Measurements from ENCODE around the gene KIF25.
"Not testable (repeated sequence)": the region's sequence is repeated elsewhere in the genome, so short reads cannot be mapped to it uniquely, and the experiment has no call there.

KIF25 gene

DNA sequence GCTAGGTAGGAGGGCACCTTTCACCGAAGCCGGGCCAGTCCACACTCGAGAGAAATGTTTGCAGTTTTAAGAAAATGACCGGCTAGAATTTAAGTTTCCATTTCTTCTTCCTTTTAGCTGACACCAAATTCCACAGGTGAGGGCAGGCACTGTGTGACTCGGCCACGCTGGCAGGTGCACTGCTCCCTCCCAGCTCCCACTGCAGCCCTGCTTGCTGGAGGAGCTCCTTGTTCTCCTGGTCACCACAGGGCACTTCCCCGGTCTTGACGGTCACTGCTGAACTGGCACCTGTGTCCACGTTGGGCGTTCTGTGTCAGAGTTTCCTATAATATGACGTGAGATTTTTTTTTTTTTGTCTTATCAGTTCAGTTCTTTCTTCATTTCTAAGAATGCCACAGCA, 3.6 kb upstream of the KIF25 start:
- in situ Hi-C loops (cut with HindIII; ENCODE audit: low sequenced_read_pairs): no loop called here

DNA sequence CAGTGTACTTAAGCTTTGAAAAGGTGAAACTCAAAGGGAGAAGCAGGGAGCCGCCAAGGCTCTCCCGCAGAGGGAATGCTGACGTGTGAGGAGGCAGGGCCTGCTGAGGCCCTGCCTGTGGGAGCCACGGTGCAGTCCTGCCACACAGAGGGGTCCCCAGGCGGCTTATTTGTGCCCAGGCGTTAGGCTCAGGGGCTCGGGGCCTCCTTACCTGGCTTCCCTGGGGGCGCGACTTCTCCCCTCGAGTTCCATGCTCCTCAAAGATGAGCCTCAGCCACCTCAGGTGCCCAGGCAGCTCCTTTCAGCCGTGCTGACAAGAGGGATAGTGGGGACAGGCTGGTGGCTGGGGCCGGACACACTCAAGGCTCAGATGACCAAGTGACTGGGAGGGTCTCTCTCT, 2.2 kb upstream of the KIF25 start:
- in situ Hi-C loops (cut with HindIII; ENCODE audit: low sequenced_read_pairs): no loop called here

DNA sequence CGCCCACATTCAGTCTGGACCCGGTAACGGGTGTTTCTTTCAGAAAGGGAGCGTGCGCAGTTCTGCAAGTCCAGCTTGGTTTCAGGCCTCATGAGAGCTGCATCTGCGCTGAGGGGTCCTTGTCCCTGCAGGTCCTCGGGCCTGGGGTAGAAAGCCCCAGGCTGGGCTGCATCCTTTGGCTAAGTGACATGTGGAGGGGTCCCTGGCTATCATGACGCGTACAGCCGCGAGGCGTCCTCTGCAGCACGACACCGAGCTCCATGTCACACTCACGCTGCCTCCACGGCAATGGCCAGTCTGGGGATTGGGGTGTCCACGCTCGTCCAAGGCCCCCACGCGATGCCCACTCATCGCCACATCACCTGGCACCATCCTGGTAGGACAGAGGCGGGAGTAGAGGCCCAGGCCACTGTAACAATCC, 1.7 kb upstream of the KIF25 start:
- in situ Hi-C loops (cut with HindIII; ENCODE audit: low sequenced_read_pairs): no loop called here

DNA sequence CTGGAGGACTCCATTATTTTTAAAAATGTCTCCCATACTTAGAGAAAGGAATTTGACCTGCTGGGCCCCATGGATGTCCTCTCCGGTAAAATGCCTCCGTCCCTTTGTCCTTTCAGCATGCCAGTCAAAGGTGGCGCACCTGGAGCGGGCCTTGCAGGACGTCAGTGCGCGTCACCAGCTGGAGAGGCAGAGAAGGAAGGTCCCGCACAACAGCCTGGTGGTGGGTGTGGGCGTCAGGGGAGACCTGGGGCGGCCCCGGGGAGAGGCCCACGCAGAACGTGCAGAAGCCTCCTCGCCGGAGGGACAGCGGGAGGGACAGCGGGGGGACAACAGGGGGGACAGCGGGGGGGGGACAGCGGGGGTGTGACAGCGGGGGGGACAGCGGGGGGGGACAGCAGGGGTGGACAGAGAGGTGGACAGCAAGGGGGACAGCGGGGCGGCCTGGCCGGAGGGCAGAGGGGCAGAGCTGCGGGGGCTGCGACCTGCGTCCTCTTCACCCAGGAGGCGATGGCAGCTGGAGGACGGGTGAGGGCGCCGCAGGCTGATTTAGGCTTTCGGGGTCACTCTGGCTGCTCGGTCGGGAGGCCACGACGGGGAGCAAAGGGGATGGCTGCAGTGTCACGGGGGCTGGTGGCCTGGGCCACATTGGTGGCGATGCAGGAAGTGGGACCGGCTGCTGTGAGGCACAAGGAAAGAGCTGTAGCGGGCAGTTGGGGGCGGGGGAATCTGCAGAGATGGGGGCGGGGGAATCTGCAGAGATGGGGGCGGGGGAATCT, 859 bp upstream of the KIF25 start:
- in situ Hi-C loops (cut with HindIII; ENCODE audit: low sequenced_read_pairs): no loop called here

DNA sequence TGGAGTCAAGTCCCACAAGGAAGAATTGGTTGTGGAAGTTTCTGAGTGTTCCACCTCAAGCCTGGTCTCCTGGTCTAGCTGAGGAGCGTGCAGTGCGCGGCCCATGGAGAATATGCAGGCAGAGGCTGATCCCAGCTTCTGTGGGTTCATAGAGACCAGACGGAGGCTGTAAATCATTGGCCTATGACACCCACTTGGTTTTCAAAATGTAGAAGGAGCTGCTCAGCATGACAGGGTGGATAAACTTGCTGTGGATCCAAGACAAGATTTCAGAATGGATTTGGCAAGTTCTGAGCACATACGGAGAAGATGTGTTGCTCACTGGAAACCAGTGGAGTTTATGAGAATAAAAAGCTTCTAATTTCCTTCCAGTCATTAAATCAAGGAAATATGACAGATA, 744 bp downstream of the KIF25 start:
- in situ Hi-C loops (cut with HindIII; ENCODE audit: low sequenced_read_pairs): no loop called here

DNA sequence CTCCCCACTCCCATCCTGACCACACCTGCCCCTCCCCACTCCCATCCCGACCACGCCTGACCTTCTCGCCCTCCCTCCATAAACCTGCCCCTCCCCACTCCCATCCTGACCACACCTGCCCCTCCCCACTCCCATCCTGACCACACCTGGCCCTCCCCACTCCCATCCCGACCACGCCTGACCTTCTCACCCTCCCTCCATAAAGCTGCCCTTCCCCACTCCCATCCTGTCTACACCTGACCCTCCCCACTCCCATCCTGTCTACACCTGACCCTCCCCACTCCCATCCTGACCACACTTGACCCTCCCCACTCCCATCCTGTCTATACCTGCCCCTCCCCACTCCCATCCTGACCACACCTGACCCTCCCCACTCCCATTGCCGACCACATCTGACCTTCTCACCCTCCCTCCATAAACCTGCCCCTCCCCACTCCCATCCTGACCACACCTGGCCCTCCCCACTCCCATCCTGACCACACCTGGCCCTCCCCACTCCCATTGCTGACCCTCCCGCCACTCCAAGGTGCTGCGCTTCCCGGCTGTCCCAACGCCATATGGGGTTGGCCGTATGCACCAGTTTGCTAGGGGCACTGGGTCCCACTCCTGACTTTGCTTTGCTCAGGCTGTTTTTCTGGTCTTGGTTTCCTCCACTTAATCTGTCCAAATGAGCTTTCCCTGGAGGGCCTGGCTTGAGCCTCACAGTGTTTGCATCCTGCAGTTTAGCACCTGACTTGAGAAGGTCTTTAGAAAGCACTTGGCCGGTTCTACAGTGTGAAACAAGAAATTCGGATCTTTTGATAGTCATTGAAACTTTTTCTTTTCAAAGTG, 2.9 kb downstream of the KIF25 start:
- in situ Hi-C loops (cut with HindIII; ENCODE audit: low sequenced_read_pairs): no loop called here

DNA sequence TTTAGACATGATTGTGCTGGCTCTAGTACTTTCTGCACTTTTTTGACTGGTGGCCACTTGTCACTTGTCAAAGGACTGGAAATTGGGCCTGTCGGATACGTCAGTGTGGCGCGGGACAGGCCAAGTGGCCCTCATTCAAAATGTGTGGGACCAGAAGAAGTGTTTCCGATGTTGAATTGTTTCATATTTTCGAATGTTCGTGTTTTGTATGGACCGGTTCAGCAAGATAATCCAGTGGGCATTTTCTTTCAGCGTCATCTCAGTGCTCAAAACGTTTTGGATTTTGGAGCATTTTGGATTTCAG, 3.5 kb downstream of the KIF25 start:
- in situ Hi-C loops (cut with HindIII; ENCODE audit: low sequenced_read_pairs): no loop called here

DNA sequence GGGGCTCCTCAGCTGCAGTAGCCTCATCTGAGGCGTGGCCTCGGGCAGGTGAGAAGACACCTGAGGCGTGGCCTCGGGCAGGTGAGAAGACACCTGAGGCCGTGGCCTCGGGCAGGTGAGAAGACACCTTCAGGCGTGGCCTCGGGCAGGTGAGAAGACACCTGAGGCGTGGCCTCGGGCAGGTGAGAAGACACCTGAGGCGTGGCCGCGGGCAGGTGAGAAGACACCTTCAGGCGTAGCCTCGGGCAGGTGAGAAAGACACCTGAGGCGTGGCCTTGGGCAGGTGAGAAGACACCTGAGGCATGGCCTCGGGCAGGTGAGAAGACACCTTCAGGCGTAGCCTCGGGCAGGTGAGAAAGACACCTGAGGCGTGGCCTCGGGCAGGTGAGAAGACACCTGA, 4.0 kb downstream of the KIF25 start:
- in situ Hi-C loops (cut with HindIII; ENCODE audit: low sequenced_read_pairs): not testable (repeated sequence)

DNA sequence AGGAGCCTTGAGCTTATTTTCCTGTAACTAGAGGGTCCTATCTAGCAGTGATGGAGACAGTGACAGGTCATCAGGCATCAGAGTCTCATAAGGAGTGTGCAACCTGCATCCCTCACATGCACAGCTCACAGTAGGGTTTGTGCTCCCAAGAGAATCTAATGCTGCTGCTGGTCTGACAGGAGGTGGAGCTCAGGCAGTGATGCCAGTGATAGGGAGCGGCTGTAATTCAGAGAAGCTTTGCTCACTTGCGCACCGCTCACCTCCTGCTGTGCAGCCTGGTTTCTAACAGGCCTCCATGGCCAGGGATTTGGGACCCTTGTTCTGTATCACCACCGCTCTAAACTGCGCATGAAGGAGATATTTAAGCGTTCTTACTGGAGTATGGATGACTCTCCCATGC, 5.3 kb downstream of the KIF25 start:
- in situ Hi-C loops (cut with HindIII; ENCODE audit: low sequenced_read_pairs): no loop called here

DNA sequence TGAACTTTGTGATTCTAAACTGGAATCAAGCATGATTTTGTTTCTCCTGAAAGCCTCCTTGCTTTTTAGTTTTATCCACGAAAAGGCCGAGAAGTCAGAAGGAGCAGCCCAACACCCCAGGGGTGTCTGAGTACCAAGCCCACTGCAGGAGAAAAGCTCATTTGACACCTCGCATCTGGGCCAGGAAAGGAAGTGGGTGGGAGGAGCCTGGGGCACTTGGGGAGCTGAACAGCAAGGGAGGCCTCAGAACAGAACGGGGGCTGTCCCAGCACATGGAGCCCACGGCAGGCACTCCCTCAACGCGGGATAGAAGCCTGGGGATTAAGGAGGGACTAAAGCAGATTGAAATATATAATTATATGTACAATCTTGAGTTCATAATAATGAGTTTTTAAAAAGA, 6.6 kb downstream of the KIF25 start:
- in situ Hi-C loops (cut with HindIII; ENCODE audit: low sequenced_read_pairs): no loop called here

DNA sequence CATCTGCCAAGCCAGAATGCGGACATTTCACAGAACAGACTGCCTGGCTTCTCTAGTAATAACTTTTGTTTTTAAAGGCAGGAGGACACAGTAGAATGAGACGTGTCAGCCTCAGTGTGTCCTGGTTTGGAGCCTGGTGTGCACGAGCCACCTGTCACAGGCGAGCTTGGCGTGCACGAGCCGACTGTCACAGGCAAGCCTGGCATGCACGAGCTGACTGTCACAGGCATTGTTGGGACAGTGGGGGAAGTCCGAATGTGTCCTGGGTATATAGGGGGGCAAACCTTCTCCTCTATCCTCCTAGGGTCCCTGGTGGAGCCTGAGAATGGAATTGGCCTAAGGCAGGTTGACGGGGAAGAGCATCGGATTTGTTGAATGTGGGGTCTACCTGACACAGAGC, 7.5 kb downstream of the KIF25 start:
- in situ Hi-C loops (cut with HindIII; ENCODE audit: low sequenced_read_pairs): no loop called here

DNA sequence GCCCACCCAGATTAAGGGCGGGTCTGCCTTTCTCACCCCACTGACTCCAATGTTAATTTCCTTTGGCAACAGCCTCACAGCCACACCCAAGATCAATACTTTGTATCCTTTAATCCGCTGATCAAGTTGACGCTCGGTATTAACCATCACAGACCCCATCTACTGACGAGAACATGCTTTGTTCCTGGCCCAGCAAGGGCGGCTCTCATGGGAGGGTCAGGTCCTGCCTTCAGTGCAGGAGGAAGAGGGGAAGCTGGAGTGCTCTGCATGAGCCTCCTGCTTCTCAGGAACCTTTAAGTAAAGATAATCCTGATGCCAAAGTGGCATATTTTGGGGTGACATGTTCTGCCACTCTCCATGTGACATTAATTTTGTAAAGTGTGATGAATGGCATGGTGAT, 8.3 kb downstream of the KIF25 start:
- in situ Hi-C loops (cut with HindIII; ENCODE audit: low sequenced_read_pairs): no loop called here

DNA sequence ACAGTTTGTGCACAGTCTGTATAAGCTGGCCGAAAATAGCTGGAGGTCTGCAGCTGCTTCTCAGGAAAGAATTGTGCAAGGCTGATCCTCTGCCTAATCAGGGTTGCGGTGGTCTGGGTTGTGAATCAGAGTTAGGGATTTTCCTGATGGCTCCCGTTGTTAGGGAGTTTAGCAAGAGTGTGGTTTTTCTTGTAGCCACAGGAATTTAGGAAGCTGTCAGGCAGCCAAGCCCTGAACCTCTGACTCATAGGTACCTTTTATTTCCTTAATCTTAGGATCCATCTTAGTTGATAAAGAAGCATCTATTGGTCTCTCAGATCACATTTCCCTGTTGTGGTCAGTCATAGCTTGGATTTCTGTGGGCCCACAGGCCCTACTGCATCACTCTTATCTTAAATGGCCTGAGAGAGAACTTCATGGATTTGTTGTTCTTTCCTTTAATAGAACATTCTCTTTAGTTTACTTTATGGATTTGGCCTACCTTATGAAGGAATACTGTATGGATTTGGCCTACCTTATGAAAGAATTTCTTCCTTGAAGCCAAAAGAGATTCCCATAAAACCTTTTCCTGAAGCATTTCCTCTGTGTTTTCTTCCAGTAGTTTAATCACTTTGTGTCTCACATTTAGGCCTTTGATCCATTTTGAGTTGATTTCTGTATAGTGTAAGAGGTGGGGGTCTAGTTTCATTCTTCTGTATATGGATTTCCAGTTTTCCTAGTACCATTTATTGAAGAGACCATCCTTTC, 10.3 kb downstream of the KIF25 start:
- in situ Hi-C loops (cut with HindIII; ENCODE audit: low sequenced_read_pairs): no loop called here

DNA sequence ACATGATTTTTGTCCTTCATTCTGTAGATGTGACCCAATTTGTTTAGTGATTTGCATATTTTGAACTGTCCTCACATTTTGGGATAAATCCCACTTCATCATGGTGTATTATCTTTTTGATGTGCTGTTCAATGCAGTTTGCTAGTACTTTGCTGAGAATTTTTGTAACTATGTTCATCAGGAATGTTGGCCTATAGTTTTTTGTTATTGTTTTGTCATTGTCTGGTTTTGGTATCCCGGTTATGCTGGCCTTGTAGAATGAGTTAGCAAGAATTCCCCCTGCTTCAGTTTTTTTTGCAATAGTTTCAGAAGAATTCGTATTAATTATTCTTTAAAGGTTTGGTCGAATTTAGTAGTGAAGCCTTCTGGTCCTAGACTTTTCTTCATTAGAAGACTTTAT, 11.9 kb downstream of the KIF25 start:
- in situ Hi-C loops (cut with HindIII; ENCODE audit: low sequenced_read_pairs): no loop called here

DNA sequence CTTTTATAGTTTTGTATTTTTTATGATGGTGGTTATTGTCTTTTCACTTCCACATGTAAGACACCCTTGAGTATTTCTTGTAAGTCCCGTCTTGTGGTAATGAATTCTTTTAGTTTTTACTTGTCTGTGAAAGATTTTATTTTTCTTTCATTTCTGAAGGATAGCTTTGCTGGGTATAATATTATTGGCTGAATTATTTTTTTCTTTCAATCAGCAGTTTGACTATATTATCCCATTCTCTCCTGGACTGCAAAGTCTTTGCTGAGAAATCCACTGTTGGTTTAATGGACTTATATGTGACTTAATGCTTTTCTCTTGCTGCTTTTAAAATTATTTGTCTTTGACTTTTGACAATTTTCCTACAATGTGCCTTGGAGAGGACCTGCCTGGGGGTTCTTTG, 13.8 kb downstream of the KIF25 start:
- in situ Hi-C loops (cut with HindIII; ENCODE audit: low sequenced_read_pairs): no loop called here

DNA sequence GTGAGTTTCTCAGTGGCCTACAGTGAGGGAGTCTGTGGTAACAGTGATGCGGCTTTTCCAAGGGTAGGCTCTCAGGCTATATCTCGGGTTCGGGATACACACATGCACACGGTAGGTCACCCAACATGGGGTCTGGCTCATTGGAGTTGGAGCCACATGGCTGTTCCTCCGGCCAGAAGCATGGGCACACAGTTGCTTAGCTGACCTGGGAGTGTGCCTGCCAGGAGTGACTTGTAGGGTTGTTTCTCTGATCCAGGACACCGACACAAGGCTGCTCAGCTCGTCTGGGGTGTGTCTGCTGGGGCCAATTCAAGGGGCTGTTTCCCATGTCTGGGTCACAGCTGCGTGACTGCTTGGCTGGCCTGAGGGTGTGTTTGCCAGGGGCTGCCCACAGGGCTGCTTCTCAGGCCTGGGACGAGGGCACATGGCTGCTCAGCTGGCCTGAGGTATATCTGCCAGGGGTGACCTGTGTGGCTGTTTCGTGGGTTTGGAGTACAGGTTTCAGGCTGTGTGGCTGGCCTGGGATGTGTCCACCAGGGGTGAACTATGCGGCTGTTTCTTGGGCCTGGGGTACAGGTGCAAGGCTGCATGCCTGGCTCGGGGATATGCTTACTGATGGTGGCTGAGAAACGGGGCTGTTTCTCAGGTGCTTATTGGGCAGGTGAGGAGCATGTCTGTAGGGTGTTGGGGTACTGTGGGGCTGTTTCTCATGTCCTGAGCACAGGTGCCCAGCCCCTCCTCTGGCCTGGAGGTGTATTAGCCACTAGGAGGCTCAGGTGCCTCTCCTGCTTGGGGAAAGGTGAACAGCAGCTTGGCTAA, 15.2 kb downstream of the KIF25 start:
- in situ Hi-C loops (cut with HindIII; ENCODE audit: low sequenced_read_pairs): no loop called here

DNA sequence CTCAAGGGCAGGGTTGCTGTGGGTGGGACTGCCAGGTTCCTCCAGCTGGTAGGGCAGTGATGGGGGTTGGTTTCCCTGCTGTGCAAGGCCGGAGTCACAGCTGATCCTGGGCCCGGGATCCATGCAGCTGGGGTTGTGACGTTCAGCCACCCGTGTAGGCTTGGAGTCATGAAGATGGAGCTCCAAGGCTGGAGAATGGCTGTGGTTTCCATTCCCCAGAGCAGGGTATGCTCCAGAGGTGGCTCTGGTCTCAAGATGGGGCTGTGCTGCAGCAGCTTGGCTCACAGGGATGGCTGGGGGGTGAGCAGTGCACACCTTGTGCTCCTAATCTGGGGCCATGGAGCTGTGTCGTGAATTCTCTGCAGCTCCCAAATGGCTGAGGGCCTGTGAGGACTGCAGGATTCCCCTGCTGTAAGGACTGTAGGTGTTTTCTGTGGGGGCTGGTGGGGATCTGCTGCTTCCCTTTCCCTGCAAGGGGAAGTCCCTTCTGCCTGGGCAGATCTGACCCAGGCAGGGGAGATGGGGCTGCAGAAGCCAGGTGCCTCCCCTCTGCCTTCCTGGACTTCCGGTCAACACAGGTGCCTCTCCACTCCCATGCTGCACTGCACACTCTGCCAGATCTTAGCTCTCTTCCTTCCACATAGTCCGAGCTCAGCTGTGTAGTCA, 15.9 kb downstream of the KIF25 start:
- in situ Hi-C loops (cut with HindIII; ENCODE audit: low sequenced_read_pairs): no loop called here

DNA sequence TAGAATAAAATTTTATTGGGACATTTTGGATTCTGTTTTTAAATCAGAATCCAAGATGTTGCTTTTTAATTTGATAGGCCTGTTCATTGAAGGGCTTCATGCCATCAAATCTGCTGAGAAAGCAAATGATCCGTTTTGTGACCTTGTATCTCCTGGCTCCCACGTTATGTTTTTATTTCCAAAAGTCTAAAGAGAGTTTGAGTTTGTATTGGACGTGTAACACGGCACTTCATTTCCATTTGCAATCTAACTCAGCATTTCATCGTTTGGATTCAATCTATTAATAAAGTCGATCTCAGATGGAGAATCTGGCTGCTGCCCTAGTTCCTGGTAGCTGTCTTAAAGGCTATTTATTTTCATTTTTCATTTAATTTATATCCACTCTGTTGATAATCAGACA, 17.0 kb downstream of the KIF25 start:
- in situ Hi-C loops (cut with HindIII; ENCODE audit: low sequenced_read_pairs): no loop called here

DNA sequence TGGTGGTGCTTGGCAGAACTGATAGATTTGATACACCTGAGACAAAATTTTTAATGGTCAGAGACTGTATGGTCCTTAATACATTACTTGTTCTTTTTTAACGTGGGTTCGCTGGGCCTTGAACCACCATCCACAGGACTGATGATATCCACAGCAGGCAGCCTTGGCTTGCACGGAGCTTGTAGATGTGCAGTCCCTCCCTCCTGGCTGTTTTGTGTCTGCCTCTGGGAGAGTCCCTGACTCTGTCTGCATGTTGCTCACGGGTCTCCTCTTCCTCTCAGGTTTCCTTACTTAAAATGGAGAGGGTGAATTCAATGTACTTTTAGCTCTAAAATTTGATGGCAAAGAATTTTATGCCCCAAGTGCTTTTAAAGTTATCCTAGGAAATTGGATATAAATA, 17.5 kb downstream of the KIF25 start:
- in situ Hi-C loops (cut with HindIII; ENCODE audit: low sequenced_read_pairs): no loop called here

DNA sequence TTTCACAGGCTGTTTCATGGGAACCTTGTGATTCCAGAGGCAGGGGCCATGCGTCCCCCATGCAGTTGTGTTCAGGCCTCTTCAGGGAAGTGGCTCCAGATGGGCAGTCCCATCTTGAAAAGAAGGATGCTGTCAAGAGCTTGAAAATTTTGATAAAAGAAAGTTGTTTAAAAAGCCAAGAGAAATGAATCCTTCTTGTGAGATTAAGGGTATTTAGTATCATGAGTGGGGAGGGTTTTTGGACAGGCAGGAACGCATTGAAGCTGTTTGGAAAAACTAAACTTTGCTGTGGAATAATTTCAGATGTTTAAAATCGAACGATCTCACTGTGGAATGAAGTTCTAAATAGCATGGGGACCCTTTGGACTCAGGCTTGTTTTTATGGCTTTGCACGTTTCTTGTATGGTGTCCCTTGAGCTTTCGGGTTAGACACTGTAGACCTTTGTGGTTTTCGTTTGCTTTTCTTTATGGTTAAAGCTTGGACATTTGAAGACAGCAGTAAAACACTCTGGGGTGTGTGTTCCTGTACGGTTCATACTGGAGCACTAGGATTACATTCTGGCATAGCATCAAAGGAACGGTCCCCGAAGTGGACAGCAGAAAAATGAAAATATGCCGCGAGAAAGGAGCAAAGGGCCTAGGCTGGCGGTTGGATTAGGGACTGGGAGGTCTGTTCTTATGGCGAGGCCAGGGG, 18.2 kb downstream of the KIF25 start:
- in situ Hi-C loops (cut with HindIII; ENCODE audit: low sequenced_read_pairs): no loop called here

Data from DLD1 (cell line).